ENCODE measurements around the gene IER5L. TPM values are rescaled to one million over a fixed set of nuclear protein-coding genes. Genes with fewer than 3 reads are reported as not detected.
"Not testable (repeated sequence)": the region's sequence is repeated elsewhere in the genome, so short reads cannot be mapped to it uniquely, and the experiment has no call there.

The IER5L gene
- total RNA-seq, 6 experiments from 2014 or later = 28.5 to 45.1 (median 42.2) TPM

DNA sequence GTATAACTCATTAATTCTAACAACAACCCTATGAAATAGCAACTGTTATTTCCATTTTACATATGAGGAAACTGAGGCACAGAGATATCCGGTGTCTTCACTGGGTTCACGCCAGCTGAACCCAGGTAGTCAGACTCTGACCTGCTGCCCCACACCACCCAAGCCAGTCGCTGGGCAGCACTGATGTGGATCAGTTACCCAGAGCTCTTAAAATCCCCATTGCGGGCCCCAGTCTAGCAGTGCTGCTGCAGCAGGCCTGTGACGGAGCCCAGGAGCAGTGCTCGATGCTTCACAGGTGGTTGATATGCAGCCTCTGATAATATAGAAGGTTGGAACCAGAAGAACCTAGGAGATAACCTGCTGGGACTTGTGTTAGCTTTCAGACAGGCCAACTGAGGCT is 42.6 kb downstream of the IER5L start:
- DNase-seq = no peak
- Mint-ChIP-seq H3K9me3 (no peaks in the 10 kb centered on the region), H3K27ac (no peak overlapping the region), H3K4me3 (no peak overlapping the region), H3K4me1 (ENCODE audit: low read depth) (peaks cover 39% of the 10 kb centered on the region), H3K27me3 (ENCODE audit: insufficient read depth) (no peaks in the 10 kb centered on the region), H3K36me3 (ENCODE audit: low read depth) (peaks cover 13% of the 10 kb centered on the region; the same call in 1 of the 2 replicates)
- TF ChIP-seq, protein P1, sequence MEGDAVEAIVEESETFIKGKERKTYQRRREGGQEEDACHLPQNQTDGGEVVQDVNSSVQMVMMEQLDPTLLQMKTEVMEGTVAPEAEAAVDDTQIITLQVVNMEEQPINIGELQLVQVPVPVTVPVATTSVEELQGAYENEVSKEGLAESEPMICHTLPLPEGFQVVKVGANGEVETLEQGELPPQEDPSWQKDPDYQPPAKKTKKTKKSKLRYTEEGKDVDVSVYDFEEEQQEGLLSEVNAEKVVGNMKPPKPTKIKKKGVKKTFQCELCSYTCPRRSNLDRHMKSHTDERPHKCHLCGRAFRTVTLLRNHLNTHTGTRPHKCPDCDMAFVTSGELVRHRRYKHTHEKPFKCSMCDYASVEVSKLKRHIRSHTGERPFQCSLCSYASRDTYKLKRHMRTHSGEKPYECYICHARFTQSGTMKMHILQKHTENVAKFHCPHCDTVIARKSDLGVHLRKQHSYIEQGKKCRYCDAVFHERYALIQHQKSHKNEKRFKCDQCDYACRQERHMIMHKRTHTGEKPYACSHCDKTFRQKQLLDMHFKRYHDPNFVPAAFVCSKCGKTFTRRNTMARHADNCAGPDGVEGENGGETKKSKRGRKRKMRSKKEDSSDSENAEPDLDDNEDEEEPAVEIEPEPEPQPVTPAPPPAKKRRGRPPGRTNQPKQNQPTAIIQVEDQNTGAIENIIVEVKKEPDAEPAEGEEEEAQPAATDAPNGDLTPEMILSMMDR (IDR thresholded peaks at IDR 0.05) = no peak

DNA sequence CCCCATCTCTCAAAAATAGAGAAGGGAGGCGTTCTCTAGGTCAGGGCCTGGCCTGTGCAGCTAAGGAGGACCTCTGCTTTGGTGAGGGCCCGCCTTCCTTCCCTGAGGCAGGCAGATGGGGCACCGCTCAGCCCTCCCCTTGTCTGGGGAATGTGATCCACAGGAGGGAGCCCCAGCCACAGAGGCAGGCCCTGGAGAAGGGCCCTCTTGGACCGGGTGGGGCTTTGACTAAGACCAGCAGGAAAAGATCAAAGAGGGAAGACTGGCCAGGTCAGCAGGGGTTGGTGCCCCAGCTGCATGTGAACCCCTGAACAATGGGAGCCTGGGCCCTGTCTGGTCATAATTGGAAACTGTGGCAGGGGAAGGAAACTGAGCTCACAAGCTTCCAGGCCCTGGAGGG is 45.0 kb downstream of the IER5L start:
- H3K27ac Mint-ChIP-seq = no peak overlapping the region
- H3K4me1 Mint-ChIP-seq (ENCODE audit: low read depth) = peaks cover 15% of the 10 kb centered on the region
- H3K36me3 Mint-ChIP-seq (ENCODE audit: low read depth) = peaks cover 18% of the 10 kb centered on the region; the same call in 1 of the 2 replicates
- TF ChIP-seq, protein P1 (IDR thresholded peaks at IDR 0.05) = peak; percentile 16; the same call in 1 of the 2 replicates
- no peak for DNase-seq
- H3K27me3 Mint-ChIP-seq (ENCODE audit: insufficient read depth) = no peaks in the 10 kb centered on the region
- no peak overlapping the region for H3K4me3 Mint-ChIP-seq
- no peaks in the 10 kb centered on the region for H3K9me3 Mint-ChIP-seq

GRCh38 chr9:129131300-129132145 is 46.5 kb downstream of the IER5L start:
- peak; percentile 50 for DNase-seq

DNA sequence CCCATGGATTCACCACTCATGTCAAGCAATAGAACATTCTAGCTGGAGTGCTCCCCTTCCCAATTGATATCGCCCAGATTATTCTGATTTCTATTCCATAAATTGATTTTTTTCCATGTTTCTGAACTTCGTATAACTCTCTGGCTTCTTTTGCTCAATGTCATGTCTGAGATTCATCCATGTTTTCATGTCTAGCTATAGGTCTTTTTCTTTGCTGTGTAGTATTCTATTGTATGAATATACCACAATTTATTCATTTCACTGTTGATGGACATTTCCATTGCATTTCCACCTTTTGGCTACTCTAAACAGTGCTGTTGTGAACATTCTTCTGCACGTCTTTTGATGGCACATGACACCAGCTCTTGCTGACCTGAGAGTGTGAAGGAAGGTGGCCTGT is 47.3 kb downstream of the IER5L start:
- Mint-ChIP-seq H3K4me1 (ENCODE audit: low read depth) (peaks cover 8% of the 10 kb centered on the region), H3K4me3 (no peak overlapping the region), H3K36me3 (ENCODE audit: low read depth) (peaks cover 24% of the 10 kb centered on the region; the same call in 1 of the 2 replicates), H3K27me3 (ENCODE audit: insufficient read depth) (no peaks in the 10 kb centered on the region; the same call in 1 of the 2 replicates), H3K9me3 (no peaks in the 10 kb centered on the region), H3K27ac (no peak overlapping the region)
- DNase-seq = no peak
- TF ChIP-seq, protein P1 (IDR thresholded peaks at IDR 0.05) = no peak

More at GRCh38 chr9:129131300-129132145, 46.5 kb downstream of the IER5L start:
- no peak overlapping the region; the same call in 1 of the 2 replicates for H3K27ac Mint-ChIP-seq
- no peaks in the 10 kb centered on the region for H3K27me3 Mint-ChIP-seq (ENCODE audit: insufficient read depth)
- H3K9me3 Mint-ChIP-seq = no peaks in the 10 kb centered on the region
- H3K36me3 Mint-ChIP-seq (ENCODE audit: low read depth) = peaks cover 20% of the 10 kb centered on the region; the same call in 1 of the 2 replicates
- peaks cover 6% of the 10 kb centered on the region; the same call in 1 of the 2 replicates for H3K4me1 Mint-ChIP-seq (ENCODE audit: low read depth)
- TF ChIP-seq, protein P1 (IDR thresholded peaks at IDR 0.05) = peak; percentile 99
- no peak overlapping the region for H3K4me3 Mint-ChIP-seq

DNA sequence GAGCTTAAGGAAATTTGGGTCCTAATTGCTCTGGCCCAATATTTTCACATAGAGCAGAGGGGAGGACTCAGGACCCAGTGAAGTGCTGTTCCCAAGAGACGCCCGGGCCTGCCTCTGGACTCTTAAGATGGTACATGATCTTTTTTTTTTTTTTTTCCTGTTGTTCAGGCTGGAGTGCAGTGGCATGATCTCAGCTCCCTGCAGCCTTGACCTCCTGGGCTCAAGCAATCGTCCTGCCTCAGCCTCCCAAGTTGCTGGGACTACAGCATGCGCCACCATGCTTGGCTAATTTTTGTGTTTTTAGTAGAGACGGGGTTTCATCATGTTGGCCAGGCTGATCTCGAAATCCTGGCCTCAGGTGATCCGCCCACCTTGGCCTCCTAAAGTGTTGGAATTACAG is 47.8 kb downstream of the IER5L start:
- DNase-seq; H3K27me3 Mint-ChIP-seq (ENCODE audit: insufficient read depth); H3K27ac Mint-ChIP-seq; H3K4me3 Mint-ChIP-seq; H3K9me3 Mint-ChIP-seq: not testable (repeated sequence)
- Mint-ChIP-seq H3K36me3 (ENCODE audit: low read depth) (peaks cover 24% of the 10 kb centered on the region; the same call in 1 of the 2 replicates), H3K4me1 (ENCODE audit: low read depth) (peaks cover 13% of the 10 kb centered on the region)

DNA sequence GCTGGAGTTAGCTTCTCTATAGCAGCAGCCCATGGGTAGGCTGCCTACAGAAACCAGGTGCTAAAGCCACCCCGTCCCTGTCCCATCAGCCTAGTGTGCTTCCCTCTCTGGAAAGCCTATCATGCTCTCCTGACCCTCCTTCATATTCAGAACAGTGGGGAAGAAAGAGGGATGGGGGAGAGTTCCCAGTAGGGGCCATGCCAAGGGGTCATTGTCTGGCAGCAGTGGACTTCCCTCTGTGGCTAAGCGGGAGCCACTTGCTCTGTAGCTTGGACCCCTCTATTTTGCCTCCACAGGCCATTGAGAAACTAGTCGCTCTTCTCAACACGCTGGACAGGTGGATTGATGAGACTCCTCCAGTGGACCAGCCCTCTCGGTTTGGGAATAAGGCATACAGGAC is 49.4 kb downstream of the IER5L start:
- H3K4me1 Mint-ChIP-seq (ENCODE audit: low read depth) = peaks cover 21% of the 10 kb centered on the region
- DNase-seq = no peak
- H3K27ac Mint-ChIP-seq = no peak overlapping the region
- no peak overlapping the region for H3K4me3 Mint-ChIP-seq
- no peaks in the 10 kb centered on the region for H3K9me3 Mint-ChIP-seq
- peaks cover 27% of the 10 kb centered on the region for H3K36me3 Mint-ChIP-seq (ENCODE audit: low read depth)
- TF ChIP-seq, protein P1 (IDR thresholded peaks at IDR 0.05) = no peak
- no peaks in the 10 kb centered on the region; the same call in 1 of the 2 replicates for H3K27me3 Mint-ChIP-seq (ENCODE audit: insufficient read depth)
